GM19238 (cell line): ENCODE measurements around the gene TEX55.
"Not testable (repeated sequence)": the region's sequence is repeated elsewhere in the genome, so short reads cannot be mapped to it uniquely, and the experiment has no call there.

ENCODE experiments used
- DNase-seq: peaks from one replicate; pipeline ENCODE4 v3.0.0; 2011; ENCODE audit warnings: low spot score; ENCODE audit not compliant: insufficient read length

The TEX55 gene

GRCh38 chr3:119145500-119146167, at the start of gene TEX55:
TEX55 (plus strand) TSS chr3:119146165; CDS start chr3:119146190, 25 bp downstream.
- DNase-seq, result peak; percentile 17

- DNase-seq, result no peak
These were observed 48.0 kb upstream of the TEX55 start for GRCh38 chr3:119098003-119098402.

- no peak for DNase-seq
These were observed 47.2 kb upstream of the TEX55 start for GRCh38 chr3:119098619-119099222.

- no peak for DNase-seq
These were observed 46.2 kb upstream of the TEX55 start for GRCh38 chr3:119099785-119100184.

- no peak for DNase-seq
These were observed 41.9 kb upstream of the TEX55 start for GRCh38 chr3:119104031-119104430.

- DNase-seq, result not testable (repeated sequence)
These were observed 27.6 kb upstream of the TEX55 start for GRCh38 chr3:119118330-119118729.

- no peak for DNase-seq
These were observed 25.5 kb upstream of the TEX55 start for GRCh38 chr3:119120480-119120879.

- no peak for DNase-seq
These were observed 23.6 kb upstream of the TEX55 start for GRCh38 chr3:119122350-119122749.

GRCh38 chr3:119125342-119125741, 20.6 kb upstream of the TEX55 start:
- no peak for DNase-seq

- DNase-seq, result no peak
These were observed 20.0 kb upstream of the TEX55 start for GRCh38 chr3:119125742-119126504.

GRCh38 chr3:119130291-119130690, 15.7 kb upstream of the TEX55 start:
- DNase-seq, result not testable (repeated sequence)

GRCh38 chr3:119132291-119132690, 13.7 kb upstream of the TEX55 start:
- not testable (repeated sequence) for DNase-seq

GRCh38 chr3:119139360-119139759, 6.6 kb upstream of the TEX55 start:
- DNase-seq, result not testable (repeated sequence)

GRCh38 chr3:119140466-119140865, 5.5 kb upstream of the TEX55 start:
- no peak for DNase-seq

- no peak for DNase-seq
These were observed 851 bp upstream of the TEX55 start for GRCh38 chr3:119145128-119145499.

GRCh38 chr3:119146578-119147375, 812 bp downstream of the TEX55 start:
- DNase-seq, result no peak

GRCh38 chr3:119147494-119147893, 1.5 kb downstream of the TEX55 start:
- DNase-seq, result no peak

- no peak for DNase-seq
These were observed 2.7 kb downstream of the TEX55 start for GRCh38 chr3:119148493-119149180.

- no peak for DNase-seq
These were observed 3.5 kb downstream of the TEX55 start for GRCh38 chr3:119149484-119149883.

- no peak for DNase-seq
These were observed 10.9 kb downstream of the TEX55 start for GRCh38 chr3:119156868-119157267.

- DNase-seq, result no peak
These were observed 12.0 kb downstream of the TEX55 start for GRCh38 chr3:119157971-119158370.
